ENCODE data around the gene CCDC15. TPM values are rescaled to one million over a fixed set of nuclear protein-coding genes. Genes with fewer than 3 reads are reported as not detected.
"Not testable (repeated sequence)": the region's sequence is repeated elsewhere in the genome, so short reads cannot be mapped to it uniquely, and the experiment has no call there.

The CCDC15 gene
- total RNA-seq, 4 donors from 2014 or later: 2.0 to 11.5 (median 3.8) TPM

GRCh38 chr11:125052047-125052446, 98.0 kb downstream of the CCDC15 start:
- H3K27me3 ChIP-seq: no peaks in the 10 kb centered on the region
- no peak overlapping the region for H3K27ac ChIP-seq
- DNase-seq (ENCODE audit: low spot score in 2 of 2): no peak
- H3K4me3 ChIP-seq: no peak overlapping the region
- no peaks in the 10 kb centered on the region for H3K9me3 ChIP-seq
- no peaks in the 10 kb centered on the region for H3K36me3 ChIP-seq
- TF ChIP-seq POLR2A (IDR thresholded peaks at IDR 0.05): no peak
- no peak for TF ChIP-seq EP300 (IDR thresholded peaks at IDR 0.05)
- TF ChIP-seq POLR2AphosphoS5 (IDR thresholded peaks at IDR 0.05): no peak
- TF ChIP-seq, protein P1, sequence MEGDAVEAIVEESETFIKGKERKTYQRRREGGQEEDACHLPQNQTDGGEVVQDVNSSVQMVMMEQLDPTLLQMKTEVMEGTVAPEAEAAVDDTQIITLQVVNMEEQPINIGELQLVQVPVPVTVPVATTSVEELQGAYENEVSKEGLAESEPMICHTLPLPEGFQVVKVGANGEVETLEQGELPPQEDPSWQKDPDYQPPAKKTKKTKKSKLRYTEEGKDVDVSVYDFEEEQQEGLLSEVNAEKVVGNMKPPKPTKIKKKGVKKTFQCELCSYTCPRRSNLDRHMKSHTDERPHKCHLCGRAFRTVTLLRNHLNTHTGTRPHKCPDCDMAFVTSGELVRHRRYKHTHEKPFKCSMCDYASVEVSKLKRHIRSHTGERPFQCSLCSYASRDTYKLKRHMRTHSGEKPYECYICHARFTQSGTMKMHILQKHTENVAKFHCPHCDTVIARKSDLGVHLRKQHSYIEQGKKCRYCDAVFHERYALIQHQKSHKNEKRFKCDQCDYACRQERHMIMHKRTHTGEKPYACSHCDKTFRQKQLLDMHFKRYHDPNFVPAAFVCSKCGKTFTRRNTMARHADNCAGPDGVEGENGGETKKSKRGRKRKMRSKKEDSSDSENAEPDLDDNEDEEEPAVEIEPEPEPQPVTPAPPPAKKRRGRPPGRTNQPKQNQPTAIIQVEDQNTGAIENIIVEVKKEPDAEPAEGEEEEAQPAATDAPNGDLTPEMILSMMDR (IDR thresholded peaks at IDR 0.05): no peak
- H3K4me1 ChIP-seq: no peaks in the 10 kb centered on the region

DNA sequence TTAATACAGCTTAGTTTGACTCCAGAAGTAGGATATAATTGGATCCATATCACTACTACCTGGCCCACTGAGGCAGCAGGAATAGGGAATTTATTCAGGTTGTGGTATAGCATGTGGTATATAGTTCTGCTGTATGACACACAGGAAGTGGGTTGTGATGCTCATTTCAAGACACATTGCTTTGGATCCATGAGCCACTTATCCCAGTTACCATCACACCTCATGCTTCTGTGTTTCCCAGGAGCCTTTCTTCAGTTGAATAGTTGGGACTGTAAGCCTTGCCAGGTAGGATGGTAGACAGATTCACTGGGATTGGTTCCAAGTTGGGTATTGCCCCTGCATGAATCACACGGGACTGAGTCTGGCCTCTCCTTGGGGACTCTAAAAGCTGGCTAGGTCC, 99.2 kb downstream of the CCDC15 start:
- H3K36me3 ChIP-seq: no peaks in the 10 kb centered on the region
- H3K4me3 ChIP-seq: no peak overlapping the region
- no peaks in the 10 kb centered on the region for H3K27me3 ChIP-seq
- H3K27ac ChIP-seq: no peak overlapping the region
- TF ChIP-seq POLR2AphosphoS5 (IDR thresholded peaks at IDR 0.05): no peak
- TF ChIP-seq EP300 (IDR thresholded peaks at IDR 0.05): no peak
- TF ChIP-seq, protein P1 (IDR thresholded peaks at IDR 0.05): no peak
- no peak for TF ChIP-seq POLR2A (IDR thresholded peaks at IDR 0.05)
- no peak for DNase-seq (ENCODE audit: low spot score in 2 of 2)
- WGBS: 78% methylated on average over 1 of the region's 1 CpG
- no peaks in the 10 kb centered on the region for H3K4me1 ChIP-seq
- no peaks in the 10 kb centered on the region for H3K9me3 ChIP-seq

GRCh38 chr11:125055107-125055715, 101.2 kb downstream of the CCDC15 start:
- Histone ChIP-seq H3K9me3 (no peaks in the 10 kb centered on the region), H3K4me3 (no peak overlapping the region), H3K27me3 (no peaks in the 10 kb centered on the region), H3K4me1 (no peaks in the 10 kb centered on the region), H3K27ac (peak overlapping the region; percentile 31), H3K36me3 (no peaks in the 10 kb centered on the region)
- no peak for DNase-seq (ENCODE audit: low spot score in 2 of 2)
- TF ChIP-seq, protein P1 (IDR thresholded peaks at IDR 0.05): no peak
- no peak for TF ChIP-seq POLR2A (IDR thresholded peaks at IDR 0.05)
- no peak for TF ChIP-seq EP300 (IDR thresholded peaks at IDR 0.05)
- TF ChIP-seq POLR2AphosphoS5 (IDR thresholded peaks at IDR 0.05): no peak
- WGBS: 55% methylated on average over 2 of the region's 2 CpGs

- H3K4me1 ChIP-seq; H3K36me3 ChIP-seq; H3K4me3 ChIP-seq; H3K9me3 ChIP-seq; DNase-seq (ENCODE audit: low spot score in 2 of 2); H3K27me3 ChIP-seq; H3K27ac ChIP-seq: not testable (repeated sequence)
- 96% methylated on average over 2 of the region's 2 CpGs for WGBS
Measured at GRCh38 chr11:125056111-125056510, 102.1 kb downstream of the CCDC15 start.

- no peak for DNase-seq (ENCODE audit: low spot score in 2 of 2)
- WGBS: 90% methylated on average over 5 of the region's 5 CpGs
- no peak for TF ChIP-seq POLR2AphosphoS5 (IDR thresholded peaks at IDR 0.05)
- TF ChIP-seq POLR2A (IDR thresholded peaks at IDR 0.05): no peak
- TF ChIP-seq EP300 (IDR thresholded peaks at IDR 0.05): no peak
Measured at GRCh38 chr11:125056931-125057692, 103.1 kb downstream of the CCDC15 start.

DNA sequence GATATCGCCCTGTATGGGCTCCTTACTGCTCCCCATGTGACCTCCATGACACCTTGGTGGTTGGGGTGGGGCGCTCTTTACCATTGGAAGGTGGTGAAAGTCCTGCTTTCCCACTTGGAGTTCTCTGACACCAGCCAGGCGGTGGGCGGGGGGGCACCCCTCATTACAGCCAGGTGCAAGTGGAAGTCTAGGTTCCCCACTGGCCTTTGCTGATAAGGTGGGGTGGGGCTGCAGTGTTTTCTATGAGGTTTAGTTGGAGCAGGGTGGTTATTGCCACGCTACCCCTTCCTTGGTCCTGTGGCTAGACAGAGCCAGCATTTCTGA, 103.7 kb downstream of the CCDC15 start:
- Histone ChIP-seq H3K27me3 (no peaks in the 10 kb centered on the region), H3K4me3 (no peak overlapping the region), H3K36me3 (no peaks in the 10 kb centered on the region), H3K27ac (no peak overlapping the region), H3K4me1 (peaks cover 4% of the 10 kb centered on the region), H3K9me3 (no peaks in the 10 kb centered on the region)
- WGBS: 96% methylated on average over 4 of the region's 5 CpGs
- no peak for DNase-seq (ENCODE audit: low spot score in 2 of 2)
- TF ChIP-seq EP300 (IDR thresholded peaks at IDR 0.05) (no peak), POLR2A (IDR thresholded peaks at IDR 0.05) (no peak), POLR2AphosphoS5 (IDR thresholded peaks at IDR 0.05) (no peak)
- TF ChIP-seq, protein P1 (IDR thresholded peaks at IDR 0.05): no peak

More at GRCh38 chr11:125056931-125057692, 103.1 kb downstream of the CCDC15 start:
- H3K27me3 ChIP-seq: no peaks in the 10 kb centered on the region
- no peaks in the 10 kb centered on the region for H3K36me3 ChIP-seq
- H3K9me3 ChIP-seq: no peaks in the 10 kb centered on the region
- H3K4me3 ChIP-seq: no peak overlapping the region
- no peak overlapping the region for H3K27ac ChIP-seq
- H3K4me1 ChIP-seq: no peaks in the 10 kb centered on the region

All from suprapubic skin (tissue), 4 donors.